Esophagus muscularis mucosa (tissue), 4 donors: ENCODE measurements around the gene MAGI2. TPM values are rescaled to one million over a fixed set of nuclear protein-coding genes. Genes with fewer than 3 reads are reported as not detected.

ENCODE experiments used
- DNase-seq: peaks from one replicate; pipeline ENCODE4 v3.0.0-alpha.2; 2017; ENCODE audit errors: extremely low spot score
- H3K27ac ChIP-seq, 4 donors: fragments of 200-600 bp; sonication (generic); replicated peaks in 1 of 4; 1 replicate in 3 of 4; 2 replicates in 1 of 4; pipeline ENCODE4 v1.5.1; 2016 to 2019; ENCODE audit warnings: mild to moderate bottlenecking in 1 of 4
- H3K27me3 ChIP-seq, 4 donors: fragments of 200-600 bp; sonication (generic); one replicate each; pipeline versions ENCODE4 v1.5.1 to v1.6.0; 2016 to 2019
- H3K36me3 ChIP-seq, 4 donors: fragments of 200-600 bp; sonication (generic); one replicate each; pipeline ENCODE4 v1.5.1; 2016 to 2019
- H3K4me1 ChIP-seq, 4 donors: fragments of 200-600 bp; sonication (generic); one replicate each; pipeline ENCODE4 v1.5.1; 2016 to 2019
- H3K4me3 ChIP-seq, 4 donors: fragments of 200-600 bp; sonication (generic); 1 replicate in 2 of 4; 2 replicates in 2 of 4; pipeline ENCODE4 v1.5.1; 2016 to 2019; ENCODE audit warnings: mild to moderate bottlenecking in 4 of 4, moderate library complexity in 1 of 4
- H3K9me3 ChIP-seq, 4 donors: fragments of 200-600 bp; sonication (generic); 1 replicate in 3 of 4; 2 replicates in 1 of 4; pipeline ENCODE4 v1.5.1; 2016 to 2019
- EP300 ChIP-seq: sonication (generic); formaldehyde crosslinking; IDR thresholded peaks from one replicate; pipeline ENCODE4 v1.6.1; 2017; ENCODE audit warnings: antibody characterized with exemption
- POLR2A ChIP-seq: fragments of 450-650 bp; IDR thresholded peaks from one replicate; pipeline ENCODE4 v1.6.1; 2017; ENCODE audit warnings: antibody characterized with exemption, moderate library complexity, mild to moderate bottlenecking, low read depth
- POLR2AphosphoS5 ChIP-seq, 2 donors: sonication (generic); formaldehyde crosslinking; IDR thresholded peaks; one replicate each; pipeline ENCODE4 v1.6.1; 2017; ENCODE audit warnings: antibody characterized with exemption in 2 of 2
- WGBS: methylation state at CpG from one replicate; pipeline ENCODE4 v1.1.5; 2018; 5-methylcytosine and 5-hydroxymethylcytosine counted together
- intact Hi-C: fragments of 100-400 bp; cut with DNase I; formaldehyde crosslinking; loops from one replicate; pipeline ENCODE4 v1.15.1; 2023
- total RNA-seq, 4 donors: library from RNA; depleted of rRNA; stranded (reverse); fragments of >200 nt; gene quantifications; one replicate each; pipeline versions ENCODE4 v1.1.0 to v1.2.1, GENCODE V29; 2016
- TF ChIP-seq, protein P1 (sequence below), 3 experiments: fragments of 200-600 bp in 2 of 3; fragments of 450-650 bp in 1 of 3; sonication (generic) in 2 of 3; IDR thresholded peaks; one replicate each; pipeline ENCODE4 v1.5.1; 2017 to 2019; ENCODE audit warnings: antibody characterized with exemption in 3 of 3, mild to moderate bottlenecking in 2 of 3, moderate library complexity in 1 of 3

The MAGI2 gene
- total RNA-seq, 4 donors from 2014 or later = 14.4 to 22.3 (median 21.2) TPM

DNA sequence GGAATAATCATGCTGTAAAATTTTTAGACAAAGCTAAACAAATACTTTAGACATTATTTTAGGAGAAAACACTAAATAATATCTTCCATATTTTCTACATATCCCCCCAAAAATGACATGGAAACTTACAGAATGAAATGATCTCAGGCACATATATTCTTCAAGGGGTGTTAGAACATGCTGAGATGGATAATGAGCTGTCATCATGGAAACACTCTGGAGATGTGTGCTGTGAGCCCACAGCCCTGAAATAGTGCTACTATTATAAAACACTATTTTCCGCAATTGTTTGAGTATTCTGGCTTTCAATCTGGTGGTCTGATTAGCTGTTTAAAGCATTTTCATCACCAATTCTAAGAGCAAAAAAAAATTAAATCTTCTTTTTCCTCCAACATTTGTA, 1269.2 kb downstream of the MAGI2 start:
- TF ChIP-seq POLR2AphosphoS5 (IDR thresholded peaks at IDR 0.05) (no peak), EP300 (no peak), POLR2A (no peak)
- TF ChIP-seq, protein P1, sequence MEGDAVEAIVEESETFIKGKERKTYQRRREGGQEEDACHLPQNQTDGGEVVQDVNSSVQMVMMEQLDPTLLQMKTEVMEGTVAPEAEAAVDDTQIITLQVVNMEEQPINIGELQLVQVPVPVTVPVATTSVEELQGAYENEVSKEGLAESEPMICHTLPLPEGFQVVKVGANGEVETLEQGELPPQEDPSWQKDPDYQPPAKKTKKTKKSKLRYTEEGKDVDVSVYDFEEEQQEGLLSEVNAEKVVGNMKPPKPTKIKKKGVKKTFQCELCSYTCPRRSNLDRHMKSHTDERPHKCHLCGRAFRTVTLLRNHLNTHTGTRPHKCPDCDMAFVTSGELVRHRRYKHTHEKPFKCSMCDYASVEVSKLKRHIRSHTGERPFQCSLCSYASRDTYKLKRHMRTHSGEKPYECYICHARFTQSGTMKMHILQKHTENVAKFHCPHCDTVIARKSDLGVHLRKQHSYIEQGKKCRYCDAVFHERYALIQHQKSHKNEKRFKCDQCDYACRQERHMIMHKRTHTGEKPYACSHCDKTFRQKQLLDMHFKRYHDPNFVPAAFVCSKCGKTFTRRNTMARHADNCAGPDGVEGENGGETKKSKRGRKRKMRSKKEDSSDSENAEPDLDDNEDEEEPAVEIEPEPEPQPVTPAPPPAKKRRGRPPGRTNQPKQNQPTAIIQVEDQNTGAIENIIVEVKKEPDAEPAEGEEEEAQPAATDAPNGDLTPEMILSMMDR (IDR thresholded peaks at IDR 0.05) = no peak
- intact Hi-C loops = no loop called here
- peaks cover 0 to 6% (median 2%) of the 10 kb centered on the region in 4 donors for H3K4me1 ChIP-seq
- no peaks in the 10 kb centered on the region for H3K9me3 ChIP-seq
- no peaks in the 10 kb centered on the region for H3K36me3 ChIP-seq
- 97% methylated on average over 1 of the region's 1 CpG for WGBS
- H3K27me3 ChIP-seq = no peaks in the 10 kb centered on the region
- H3K4me3 ChIP-seq = no peak overlapping the region
- no peak for DNase-seq
- no peak overlapping the region for H3K27ac ChIP-seq

DNA sequence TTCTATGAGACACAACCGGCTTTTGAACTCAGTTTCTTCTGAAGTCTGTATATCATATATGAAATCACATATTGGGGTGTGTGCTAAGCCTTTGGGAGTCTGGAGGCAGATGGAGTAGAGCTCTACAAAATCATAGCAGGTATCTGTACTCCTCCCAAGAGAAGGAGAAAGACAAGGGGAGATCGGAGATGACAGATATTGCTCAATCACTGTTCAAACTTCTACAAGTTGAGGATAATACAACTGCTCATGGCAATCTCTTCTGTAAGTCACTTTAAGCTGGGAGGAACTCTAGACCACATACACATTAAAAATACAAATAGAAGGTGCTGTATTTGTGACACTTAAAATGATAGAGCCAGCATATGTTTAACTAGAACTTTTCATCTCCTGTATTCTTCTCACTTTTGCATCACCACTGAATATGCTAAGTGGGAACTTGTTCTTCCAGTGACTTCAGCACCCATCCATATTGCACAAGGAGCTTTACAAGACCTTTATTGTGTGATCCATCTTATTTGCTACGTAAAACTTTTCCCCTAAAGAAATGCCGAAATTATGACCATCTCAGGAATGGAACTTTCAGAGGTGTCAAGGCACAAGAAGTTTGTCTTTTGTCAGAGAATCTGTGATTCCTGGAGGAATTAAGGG, 1273.5 kb downstream of the MAGI2 start:
- 90% methylated on average over 4 of the region's 4 CpGs for WGBS
- intact Hi-C loops = no loop called here
- Histone ChIP-seq H3K4me3 (no peak overlapping the region), H3K27ac (no peak overlapping the region), H3K36me3 (no peaks in the 10 kb centered on the region), H3K9me3 (no peaks in the 10 kb centered on the region), H3K27me3 (no peaks in the 10 kb centered on the region), H3K4me1 (peaks cover 2 to 25% (median 23%) of the 10 kb centered on the region in 4 donors)
- TF ChIP-seq, protein P1 (IDR thresholded peaks at IDR 0.05) = no peak
- TF ChIP-seq POLR2A = no peak
- TF ChIP-seq POLR2AphosphoS5 (IDR thresholded peaks at IDR 0.05) = no peak
- TF ChIP-seq EP300 = no peak
- DNase-seq = no peak

DNA sequence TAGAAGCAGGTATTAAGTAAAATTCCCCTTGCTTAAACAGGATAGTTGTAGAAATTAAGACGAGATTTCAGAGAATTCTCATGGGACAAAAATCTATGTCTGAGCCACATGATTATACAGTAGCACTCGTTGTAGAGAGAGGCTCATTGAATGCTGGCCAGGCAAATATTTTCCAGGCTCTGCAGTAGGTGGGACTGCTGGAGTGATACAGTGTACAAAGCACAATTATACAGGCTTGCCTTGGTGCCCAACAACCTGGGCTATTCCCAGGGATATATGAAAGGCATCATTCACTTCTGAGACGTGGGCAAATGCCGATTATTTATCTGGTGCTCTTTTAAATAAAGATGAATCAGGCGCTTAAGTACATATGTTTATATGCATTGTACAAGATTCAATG, 1274.3 kb downstream of the MAGI2 start:
- no peak overlapping the region for H3K27ac ChIP-seq
- WGBS = 65% methylated on average over 5 of the region's 5 CpGs
- no peaks in the 10 kb centered on the region for H3K36me3 ChIP-seq
- no peaks in the 10 kb centered on the region for H3K27me3 ChIP-seq
- H3K9me3 ChIP-seq = no peaks in the 10 kb centered on the region
- intact Hi-C loops = no loop called here
- H3K4me1 ChIP-seq = peaks cover 2 to 25% (median 24%) of the 10 kb centered on the region in 4 donors
- H3K4me3 ChIP-seq = no peak overlapping the region
- DNase-seq = no peak
- TF ChIP-seq POLR2AphosphoS5 (IDR thresholded peaks at IDR 0.05) (no peak), EP300 (no peak), POLR2A (no peak)
- TF ChIP-seq, protein P1 (IDR thresholded peaks at IDR 0.05) = no peak

DNA sequence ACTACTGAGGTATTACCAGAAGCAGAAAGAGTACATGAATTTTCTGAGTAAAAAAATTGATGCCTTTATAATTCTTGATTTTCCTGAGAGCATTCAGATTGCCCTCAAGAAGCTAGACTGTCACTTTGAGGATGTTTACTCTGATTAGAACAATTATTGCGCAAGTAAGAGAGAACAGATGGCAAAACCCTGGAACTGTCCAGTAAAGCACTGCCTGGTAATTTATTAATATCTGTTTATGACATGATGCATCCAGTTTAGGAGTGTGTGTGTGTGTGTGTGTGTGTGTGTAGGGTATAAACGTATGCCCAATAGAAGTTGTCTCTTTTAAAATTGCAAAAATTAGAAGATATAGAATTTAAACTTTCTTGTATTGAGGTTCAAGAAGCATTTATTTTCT, 1275.1 kb downstream of the MAGI2 start:
- intact Hi-C loops = no loop called here
- no peak for DNase-seq
- no peak overlapping the region for H3K27ac ChIP-seq
- no peaks in the 10 kb centered on the region for H3K36me3 ChIP-seq
- H3K27me3 ChIP-seq = no peaks in the 10 kb centered on the region
- WGBS = 63% methylated on average over 2 of the region's 2 CpGs
- H3K4me1 ChIP-seq = peaks cover 2 to 33% (median 27%) of the 10 kb centered on the region in 4 donors
- no peaks in the 10 kb centered on the region for H3K9me3 ChIP-seq
- TF ChIP-seq POLR2A (no peak), EP300 (no peak), POLR2AphosphoS5 (IDR thresholded peaks at IDR 0.05) (no peak)
- TF ChIP-seq, protein P1 (IDR thresholded peaks at IDR 0.05) = no peak
- H3K4me3 ChIP-seq = no peak overlapping the region

DNA sequence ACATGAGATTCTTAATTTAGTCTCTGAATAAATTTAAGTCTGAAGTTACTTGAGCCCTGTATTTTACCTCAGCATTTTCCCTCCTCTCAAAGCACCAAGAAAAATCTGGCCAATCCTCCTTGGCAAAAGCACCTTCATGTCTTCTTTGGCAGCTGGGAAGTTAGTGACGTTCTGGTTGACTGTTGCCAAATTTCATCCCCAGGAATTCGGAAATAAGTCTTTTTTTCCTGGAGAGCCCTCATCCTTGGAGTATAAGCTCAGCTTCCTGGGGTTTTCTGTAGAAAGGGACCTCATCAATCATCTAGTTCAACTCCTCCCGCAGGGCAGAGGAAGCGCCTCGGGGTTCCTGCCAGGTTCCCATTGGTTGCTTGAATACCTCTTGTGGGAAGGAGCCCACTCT, 1277.3 kb downstream of the MAGI2 start:
- DNase-seq = peak; percentile 85
- TF ChIP-seq POLR2A (no peak), EP300 (no peak)
- TF ChIP-seq, protein P1 (IDR thresholded peaks at IDR 0.05) = no peak
- Histone ChIP-seq H3K9me3 (no peaks in the 10 kb centered on the region), H3K4me1 (peaks cover 2 to 33% (median 27%) of the 10 kb centered on the region in 4 donors), H3K27ac (peak overlapping the region in 2 of 4 donors; percentile 16 to 31), H3K27me3 (no peaks in the 10 kb centered on the region), H3K4me3 (no peak overlapping the region), H3K36me3 (no peaks in the 10 kb centered on the region)
- intact Hi-C loops = no loop called here
- WGBS = 19% methylated on average over 5 of the region's 5 CpGs
